ENCODE results near the gene FNDC7. TPM values are rescaled to one million over a fixed set of nuclear protein-coding genes. Genes with fewer than 3 reads are reported as not detected.
A peak's percentile ranks its signal among the peaks of the same experiment; 100 is the strongest.

FNDC7 gene
- total and polyA plus RNA-seq, 8 donors: 0.06 TPM; not detected in 6

DNA sequence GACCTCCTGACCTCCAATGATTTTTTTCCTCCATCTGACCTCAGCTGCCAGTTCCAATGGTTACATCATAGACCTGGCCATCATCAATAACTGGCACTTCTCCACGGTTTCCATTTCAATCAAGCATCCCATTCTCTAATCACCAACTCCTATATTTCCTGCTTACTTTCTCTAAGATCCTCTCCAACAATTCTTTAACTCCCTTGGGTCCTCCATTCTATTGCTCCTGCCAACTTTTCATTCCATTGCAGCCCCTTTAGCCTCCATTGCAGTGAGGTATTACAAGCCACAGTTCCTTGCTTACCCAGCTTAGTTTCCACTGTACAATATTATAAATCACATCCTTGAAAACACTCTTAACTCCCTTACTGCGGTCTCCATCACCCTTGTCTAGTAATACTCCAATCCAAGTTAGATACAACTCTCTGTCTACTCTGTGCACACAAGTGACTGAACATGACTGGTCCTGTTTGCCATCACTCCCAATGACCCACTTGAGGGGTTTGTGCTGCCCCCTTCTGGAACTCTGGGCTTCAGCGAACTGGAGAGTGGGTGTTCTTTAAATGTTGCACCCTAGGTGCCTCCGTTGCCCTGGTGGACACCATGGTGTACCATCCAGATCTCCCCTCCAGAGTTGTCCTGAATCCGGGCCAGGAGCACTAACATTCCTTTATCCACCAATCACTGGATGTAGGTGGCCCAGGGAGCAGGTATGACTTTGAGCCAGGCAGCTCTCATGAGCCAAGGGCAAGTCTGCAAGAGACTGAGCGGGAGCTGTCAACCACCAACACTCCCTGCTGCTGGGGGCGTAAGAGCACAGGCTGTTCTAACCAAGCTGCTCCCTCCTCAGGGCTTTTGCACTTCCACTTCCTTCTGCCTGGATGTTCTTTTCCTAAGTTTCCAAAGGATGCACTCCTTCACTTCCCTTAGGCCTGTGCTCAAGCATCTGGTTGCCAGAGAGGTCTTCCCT is 3.7 kb upstream of the FNDC7 start:
- intact Hi-C loops (cut with DNase I): no loop called here
- ATAC-seq: peak in 1 of 4 donors; percentile 32
- TF ChIP-seq, protein P1, sequence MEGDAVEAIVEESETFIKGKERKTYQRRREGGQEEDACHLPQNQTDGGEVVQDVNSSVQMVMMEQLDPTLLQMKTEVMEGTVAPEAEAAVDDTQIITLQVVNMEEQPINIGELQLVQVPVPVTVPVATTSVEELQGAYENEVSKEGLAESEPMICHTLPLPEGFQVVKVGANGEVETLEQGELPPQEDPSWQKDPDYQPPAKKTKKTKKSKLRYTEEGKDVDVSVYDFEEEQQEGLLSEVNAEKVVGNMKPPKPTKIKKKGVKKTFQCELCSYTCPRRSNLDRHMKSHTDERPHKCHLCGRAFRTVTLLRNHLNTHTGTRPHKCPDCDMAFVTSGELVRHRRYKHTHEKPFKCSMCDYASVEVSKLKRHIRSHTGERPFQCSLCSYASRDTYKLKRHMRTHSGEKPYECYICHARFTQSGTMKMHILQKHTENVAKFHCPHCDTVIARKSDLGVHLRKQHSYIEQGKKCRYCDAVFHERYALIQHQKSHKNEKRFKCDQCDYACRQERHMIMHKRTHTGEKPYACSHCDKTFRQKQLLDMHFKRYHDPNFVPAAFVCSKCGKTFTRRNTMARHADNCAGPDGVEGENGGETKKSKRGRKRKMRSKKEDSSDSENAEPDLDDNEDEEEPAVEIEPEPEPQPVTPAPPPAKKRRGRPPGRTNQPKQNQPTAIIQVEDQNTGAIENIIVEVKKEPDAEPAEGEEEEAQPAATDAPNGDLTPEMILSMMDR (IDR thresholded peaks at IDR 0.05): no peak
- Histone ChIP-seq H3K4me3 (no peak overlapping the region), H3K4me1 (no peaks in the 10 kb centered on the region), H3K27ac (no peak overlapping the region), H3K9me3 (no peaks in the 10 kb centered on the region), H3K36me3 (no peaks in the 10 kb centered on the region), H3K27me3 (no peaks in the 10 kb centered on the region)
- DNase-seq: no peak
- no peak for FAIRE-seq
- WGBS, 2 donors: 62 to 63% methylated on average over 7 of the region's 7 CpGs

DNA sequence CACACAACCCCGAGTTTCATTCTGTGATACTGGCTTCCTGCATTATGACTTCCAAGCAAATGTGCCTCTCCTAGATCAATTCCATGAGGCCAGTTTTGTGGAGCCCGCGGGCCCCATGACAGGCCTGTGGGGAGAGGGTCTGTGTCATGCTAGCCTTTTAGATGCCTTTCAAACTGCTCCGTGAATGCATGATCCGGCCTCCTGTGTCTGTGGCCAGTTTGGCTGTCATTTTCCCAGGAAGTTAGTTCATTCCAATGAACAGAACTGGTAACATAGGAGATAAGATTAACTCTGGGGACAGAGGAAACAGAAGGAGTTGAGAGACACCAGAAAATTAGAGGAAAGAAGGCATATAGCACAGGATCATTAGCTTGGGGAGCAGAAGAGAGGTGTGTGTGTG is 3.2 kb downstream of the FNDC7 start:
- DNase-seq (no peak), ATAC-seq (no peak), FAIRE-seq (no peak)
- H3K27ac ChIP-seq: no peak overlapping the region
- TF ChIP-seq, protein P1 (IDR thresholded peaks at IDR 0.05): no peak
- intact Hi-C loops (cut with DNase I): no loop called here
- WGBS, 2 donors: 57 to 66% methylated on average over 5 of the region's 5 CpGs
- peaks cover 0 to 3% (median 0%) of the 10 kb centered on the region in 3 donors for H3K4me1 ChIP-seq
- H3K4me3 ChIP-seq: no peak overlapping the region
- no peaks in the 10 kb centered on the region for H3K9me3 ChIP-seq
- no peaks in the 10 kb centered on the region for H3K27me3 ChIP-seq
- no peaks in the 10 kb centered on the region for H3K36me3 ChIP-seq

DNA sequence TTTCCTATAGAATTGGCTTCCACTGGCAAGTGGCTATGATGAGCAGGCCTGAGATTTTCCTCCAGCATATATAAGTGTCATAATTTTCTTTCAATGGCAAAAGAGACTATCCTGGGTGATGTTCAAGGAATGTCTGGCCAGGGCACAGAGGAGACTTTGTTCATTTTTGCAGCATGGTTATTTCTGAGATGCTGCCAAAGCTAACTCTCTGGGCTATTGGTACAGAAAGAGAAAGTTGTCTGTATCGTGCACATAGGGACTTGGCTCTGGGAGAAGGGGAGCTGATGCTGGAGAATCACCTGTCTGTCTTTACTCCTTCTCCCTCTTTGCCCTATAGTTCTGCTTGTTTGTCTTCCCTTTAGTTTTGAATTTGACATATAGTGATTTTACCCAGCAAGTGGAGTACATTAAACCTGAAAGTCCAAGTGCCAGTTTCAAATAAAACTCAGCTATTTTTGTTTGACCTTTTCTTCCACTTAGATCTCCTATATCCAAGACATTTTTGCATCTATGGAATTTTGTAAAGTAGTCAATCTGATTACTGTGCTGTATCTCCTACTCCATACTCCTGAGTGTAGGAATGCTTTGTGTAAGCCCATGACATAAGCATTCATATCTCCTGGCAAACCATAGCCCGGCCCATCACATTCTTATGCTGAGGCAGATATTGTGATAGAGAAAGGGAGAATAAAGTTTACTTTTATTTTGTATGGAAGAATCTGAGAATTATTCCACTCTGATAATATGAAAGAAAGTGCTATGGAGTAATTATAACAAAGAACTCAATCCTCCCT is 3.9 kb downstream of the FNDC7 start:
- H3K27ac ChIP-seq: no peak overlapping the region
- WGBS, 2 donors: 56 to 59% methylated on average over 2 of the region's 2 CpGs
- intact Hi-C loops (cut with DNase I): no loop called here
- DNase-seq (no peak), FAIRE-seq (no peak), ATAC-seq (peak in 1 of 4 donors; percentile 46)
- H3K4me3 ChIP-seq: no peak overlapping the region
- H3K4me1 ChIP-seq: peaks cover 0 to 3% (median 0%) of the 10 kb centered on the region in 3 donors
- H3K9me3 ChIP-seq: no peaks in the 10 kb centered on the region
- no peaks in the 10 kb centered on the region for H3K27me3 ChIP-seq
- no peaks in the 10 kb centered on the region for H3K36me3 ChIP-seq
- TF ChIP-seq, protein P1 (IDR thresholded peaks at IDR 0.05): no peak

DNA sequence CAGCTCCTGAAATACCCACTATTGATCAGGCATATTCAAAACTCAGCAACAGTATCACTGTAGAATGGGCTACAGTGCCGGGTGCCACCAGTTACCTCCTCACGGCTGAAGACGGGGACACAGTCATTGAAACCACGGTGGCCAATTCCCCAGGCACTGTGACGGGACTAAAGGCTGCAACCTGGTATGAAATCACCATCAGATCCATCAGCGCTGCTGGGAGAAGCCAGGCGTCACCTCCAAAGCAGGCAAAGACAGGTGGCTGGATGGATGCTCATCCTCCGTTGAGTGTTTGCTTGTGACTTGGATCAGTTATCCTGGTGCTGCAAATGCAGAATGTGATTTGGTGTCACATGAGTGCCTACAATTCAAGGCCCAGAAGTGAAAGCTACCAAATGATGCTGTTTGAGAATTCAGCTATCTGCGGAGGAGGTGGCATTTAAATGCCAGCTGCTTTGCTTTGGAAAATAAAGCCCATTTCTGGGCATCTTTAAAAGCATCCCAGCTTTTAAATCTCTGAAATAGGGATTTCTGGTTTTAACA is 5.1 kb downstream of the FNDC7 start:
- no peak for ATAC-seq
- FAIRE-seq: no peak
- Histone ChIP-seq H3K27ac (no peak overlapping the region), H3K36me3 (no peaks in the 10 kb centered on the region), H3K27me3 (no peaks in the 10 kb centered on the region), H3K4me3 (no peak overlapping the region), H3K4me1 (peaks cover 0 to 3% (median 0%) of the 10 kb centered on the region in 3 donors), H3K9me3 (no peaks in the 10 kb centered on the region)
- TF ChIP-seq, protein P1 (IDR thresholded peaks at IDR 0.05): no peak
- WGBS, 2 donors: 75 to 87% methylated on average over 9 of the region's 9 CpGs
- intact Hi-C loops (cut with DNase I): no loop called here
- no peak for DNase-seq

Measured in pancreas (tissue), 10 donors.